HG03565 (cell line): ENCODE measurements around the gene RIMS1.

Source experiments
- ATAC-seq: cut with Tn5 transposase; IDR thresholded peaks from one replicate; pipeline ENCODE4 v1.9.1; 2021; ENCODE audit warnings: mild to moderate bottlenecking, moderate library complexity; ENCODE audit not compliant: unreplicated experiment

The RIMS1 gene

GRCh38 chr6:72084992-72085569, 198.7 kb downstream of the RIMS1 start:
- no peak for ATAC-seq

- ATAC-seq = no peak
Measured at GRCh38 chr6:72094506-72094905, 208.2 kb downstream of the RIMS1 start.

- no peak for ATAC-seq
Measured at GRCh38 chr6:72102561-72102960, 216.2 kb downstream of the RIMS1 start.

GRCh38 chr6:72111611-72112010, 225.3 kb downstream of the RIMS1 start:
- ATAC-seq = no peak

GRCh38 chr6:72130327-72130726, 244.0 kb downstream of the RIMS1 start:
- no peak for ATAC-seq

GRCh38 chr6:72132427-72132826, 246.1 kb downstream of the RIMS1 start:
- ATAC-seq = peak; percentile 66

- ATAC-seq = peak; percentile 21
Measured at GRCh38 chr6:72132851-72133250, 246.5 kb downstream of the RIMS1 start.

- ATAC-seq = no peak
Measured at GRCh38 chr6:72133324-72133723, 247.0 kb downstream of the RIMS1 start.

GRCh38 chr6:72140795-72141194, 254.4 kb downstream of the RIMS1 start:
- ATAC-seq = no peak

GRCh38 chr6:72149715-72150114, 263.4 kb downstream of the RIMS1 start:
- ATAC-seq = no peak

GRCh38 chr6:72151742-72152141, 265.4 kb downstream of the RIMS1 start:
- no peak for ATAC-seq

- no peak for ATAC-seq
Measured at GRCh38 chr6:72175916-72176315, 289.6 kb downstream of the RIMS1 start.

GRCh38 chr6:72182337-72183246, 296.2 kb downstream of the RIMS1 start:
- peak; percentile 68 for ATAC-seq

- no peak for ATAC-seq
Measured at GRCh38 chr6:72203983-72204382, 317.6 kb downstream of the RIMS1 start.

GRCh38 chr6:72205500-72205899, 319.1 kb downstream of the RIMS1 start:
- ATAC-seq = no peak

- ATAC-seq = no peak
Measured at GRCh38 chr6:72206606-72207005, 320.3 kb downstream of the RIMS1 start.

- no peak for ATAC-seq
Measured at GRCh38 chr6:72212686-72213085, 326.3 kb downstream of the RIMS1 start.

- ATAC-seq = no peak
Measured at GRCh38 chr6:72213654-72214053, 327.3 kb downstream of the RIMS1 start.

- no peak for ATAC-seq
Measured at GRCh38 chr6:72216222-72217068, 330.1 kb downstream of the RIMS1 start.

- ATAC-seq = no peak
Measured at GRCh38 chr6:72217626-72218025, 331.3 kb downstream of the RIMS1 start.

- ATAC-seq = peak; percentile 80
Measured at GRCh38 chr6:72218125-72218524, 331.8 kb downstream of the RIMS1 start.
